Anterior cingulate cortex (tissue), 58 donors: Measurements from ENCODE around the gene SLC17A9.

ENCODE experiments used
- DNase-seq, 58 donors: peaks; one replicate each; lab custom pipeline; 2025; lab: John Stamatoyannopoulos, UW

SLC17A9 gene

DNA sequence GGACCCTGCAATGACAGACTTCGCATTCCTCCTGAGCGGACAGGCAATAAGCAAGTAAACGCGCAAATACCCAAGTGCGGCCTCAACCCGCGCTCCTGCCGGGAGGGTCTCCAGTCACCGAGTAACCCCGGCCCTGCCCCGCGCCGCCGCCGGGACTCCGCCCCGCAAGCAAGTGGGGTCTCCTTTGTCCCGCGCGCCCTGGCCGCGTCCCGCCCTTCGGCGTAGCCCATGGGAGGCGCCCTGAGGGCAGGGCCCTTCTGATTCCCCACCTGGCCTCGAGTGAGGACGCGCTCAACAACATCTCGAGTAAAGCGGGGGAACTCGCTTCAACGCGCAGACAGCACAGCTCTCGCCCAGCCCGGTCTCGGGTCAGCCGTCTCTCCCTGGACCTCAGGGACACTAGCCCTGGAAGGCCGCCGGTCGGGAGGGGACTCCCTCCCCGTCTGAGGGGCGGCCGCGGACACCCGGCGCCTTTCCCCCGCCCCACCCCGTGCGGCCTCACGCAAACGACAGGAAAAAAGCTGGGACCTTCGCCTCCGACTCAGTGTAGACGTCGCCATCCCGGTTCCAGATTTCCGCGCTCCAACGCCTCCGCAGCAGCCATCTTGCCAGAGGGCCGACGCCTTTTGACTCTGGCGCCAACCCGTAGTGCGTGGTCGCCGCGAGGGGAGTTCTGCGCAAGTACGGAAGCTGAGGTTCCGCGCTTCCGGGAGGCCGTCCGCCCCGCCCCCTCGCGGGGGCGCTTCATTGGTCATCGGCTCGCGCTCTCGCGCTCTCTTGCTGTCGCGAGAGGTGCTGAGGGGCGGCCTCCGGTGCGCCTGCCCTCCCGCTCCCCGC, 15.0 kb upstream of the SLC17A9 start:
- DNase-seq = peak; percentile 55 to 96 (median 91)

DNA sequence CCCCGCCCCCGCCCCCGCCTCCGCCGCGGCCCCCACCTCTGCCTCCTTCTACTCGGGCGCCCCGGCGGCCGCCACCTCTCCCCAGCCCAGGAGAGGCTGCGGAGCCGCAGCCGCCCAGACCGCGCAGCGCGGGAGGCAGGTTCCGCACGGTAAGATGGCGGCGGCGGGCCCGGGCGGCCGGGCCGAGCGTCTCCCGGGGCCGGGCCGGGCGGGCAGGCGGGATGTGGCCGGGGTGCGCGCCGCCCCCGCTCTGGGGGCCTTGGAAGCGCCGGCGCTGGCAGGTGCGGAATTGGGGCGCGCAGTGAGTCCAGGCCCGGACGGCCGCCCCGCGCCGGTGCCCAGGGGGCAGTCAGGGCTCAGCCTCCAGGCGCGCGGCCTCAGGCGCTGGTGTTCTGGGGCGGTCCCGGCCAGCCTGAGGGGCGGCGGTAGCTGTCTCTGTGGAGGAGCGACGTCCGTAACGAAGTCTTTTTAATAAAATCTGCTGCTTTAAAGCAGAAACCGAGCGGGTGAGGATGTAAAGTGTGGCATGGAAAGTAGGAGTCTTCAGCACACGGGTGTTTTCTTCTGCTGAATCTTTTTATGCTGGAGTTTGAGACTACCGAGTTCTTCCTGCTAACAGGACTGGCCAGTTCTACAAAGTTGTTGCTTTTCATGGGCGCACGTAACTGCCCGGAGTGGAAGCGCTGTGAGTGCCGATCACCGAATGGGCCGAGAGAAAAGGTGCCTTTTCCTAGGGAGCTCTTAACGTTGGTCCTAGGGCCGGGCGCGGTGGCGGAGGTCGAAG, 14.2 kb upstream of the SLC17A9 start, which contains the start of gene GID8:
Gene GID8, plus strand, starts transcription at position 43 of the 784 bp plus-strand sequence. CDS start 3,356 bp downstream, outside the sequence.
- DNase-seq = peak in 20 of 58 donors; percentile 17 to 69 (median 56)

DNA sequence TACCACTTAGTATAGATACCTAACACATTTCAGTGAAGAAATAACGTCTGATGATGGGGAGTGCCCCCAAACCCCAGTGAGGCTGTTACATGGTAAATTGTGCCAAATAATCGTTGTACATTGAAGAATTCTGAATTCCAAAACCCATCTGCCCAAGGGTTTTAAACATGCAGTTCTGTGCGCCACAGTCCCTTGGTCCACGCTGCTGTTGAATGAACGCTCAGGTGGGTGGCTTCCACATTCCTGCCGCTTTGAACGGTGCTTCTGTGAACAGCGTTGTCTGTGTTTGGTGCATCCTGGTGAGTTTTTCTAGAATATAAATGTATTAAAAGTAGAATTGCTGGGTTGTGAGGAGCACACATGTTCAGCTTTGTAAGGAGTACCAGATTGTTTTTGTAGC, 11.6 kb upstream of the SLC17A9 start:
- no peak for DNase-seq

DNA sequence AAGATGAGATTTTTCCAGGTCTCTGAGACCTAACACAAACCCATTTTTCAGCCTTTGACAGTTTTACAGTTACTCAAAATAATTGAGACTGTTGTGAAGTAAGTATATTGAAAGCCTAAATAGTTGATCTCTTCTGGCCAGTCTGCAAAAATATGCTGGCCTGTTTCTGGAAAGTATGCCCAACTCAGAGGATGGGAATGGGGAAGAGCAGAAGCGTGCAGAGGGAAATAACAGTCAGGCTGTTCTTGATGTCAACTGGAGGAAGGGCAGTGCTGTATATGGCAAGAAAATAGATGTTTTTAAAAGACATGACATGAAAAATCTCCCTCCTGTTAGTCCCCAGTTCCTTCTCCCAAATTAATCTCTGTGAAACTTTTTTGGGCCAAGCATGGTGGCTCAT, 10.7 kb upstream of the SLC17A9 start:
- no peak for DNase-seq

DNA sequence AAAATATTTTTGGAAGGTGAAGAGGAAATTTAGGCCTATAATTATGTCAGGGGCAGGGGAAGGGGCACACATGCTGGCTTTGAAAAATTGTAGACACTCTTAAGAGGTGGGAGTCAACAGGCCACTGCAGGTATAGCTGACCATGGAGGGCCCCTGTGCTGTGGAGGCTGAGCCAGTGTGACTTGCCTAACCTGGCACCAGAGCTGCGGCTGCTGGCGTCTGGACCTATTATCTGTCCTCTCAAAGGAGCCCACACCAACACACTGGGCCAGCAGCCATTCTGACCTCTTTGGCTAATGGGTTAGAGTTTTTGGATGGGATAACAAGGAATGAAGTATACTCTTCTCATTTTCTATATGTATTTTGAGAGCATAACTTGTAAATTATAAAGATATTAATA, 10.1 kb upstream of the SLC17A9 start:
- DNase-seq = no peak

DNA sequence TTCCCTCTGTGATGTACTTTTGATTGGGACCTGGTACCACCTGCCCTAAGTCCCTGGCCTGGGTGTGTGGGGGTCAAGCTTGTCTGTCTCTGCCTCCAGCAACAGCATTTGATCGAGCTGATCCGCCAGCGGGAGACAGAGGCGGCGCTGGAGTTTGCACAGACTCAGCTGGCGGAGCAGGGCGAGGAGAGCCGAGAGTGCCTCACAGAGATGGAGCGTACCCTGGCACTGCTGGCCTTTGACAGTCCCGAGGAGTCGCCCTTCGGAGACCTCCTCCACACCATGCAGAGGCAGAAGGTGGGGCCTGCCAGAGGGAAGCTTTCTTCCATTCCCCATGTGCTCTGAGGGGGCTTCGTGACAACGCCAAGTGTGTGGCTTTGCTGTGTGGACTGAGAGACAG, 9.1 kb upstream of the SLC17A9 start:
- no peak for DNase-seq

DNA sequence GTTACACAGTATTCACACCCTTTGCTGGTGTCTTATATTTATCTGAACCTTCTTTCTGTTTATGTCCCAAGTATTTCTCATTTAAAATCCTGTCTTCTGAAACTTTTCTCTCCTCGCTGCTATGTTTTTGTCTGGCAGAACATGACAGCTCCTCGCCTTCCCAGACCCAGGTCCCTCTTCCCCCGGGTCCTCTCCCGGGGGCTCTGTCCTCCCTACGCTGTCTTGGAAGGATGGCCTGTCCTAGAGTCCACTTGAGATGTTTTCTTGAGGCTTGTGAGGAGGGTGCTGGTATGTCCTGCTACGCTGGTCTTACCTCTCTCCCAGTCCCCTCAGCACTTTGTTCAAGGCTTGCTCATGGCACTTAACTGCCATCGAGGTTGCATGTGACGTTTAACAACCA, 8.3 kb upstream of the SLC17A9 start:
- no peak for DNase-seq

DNA sequence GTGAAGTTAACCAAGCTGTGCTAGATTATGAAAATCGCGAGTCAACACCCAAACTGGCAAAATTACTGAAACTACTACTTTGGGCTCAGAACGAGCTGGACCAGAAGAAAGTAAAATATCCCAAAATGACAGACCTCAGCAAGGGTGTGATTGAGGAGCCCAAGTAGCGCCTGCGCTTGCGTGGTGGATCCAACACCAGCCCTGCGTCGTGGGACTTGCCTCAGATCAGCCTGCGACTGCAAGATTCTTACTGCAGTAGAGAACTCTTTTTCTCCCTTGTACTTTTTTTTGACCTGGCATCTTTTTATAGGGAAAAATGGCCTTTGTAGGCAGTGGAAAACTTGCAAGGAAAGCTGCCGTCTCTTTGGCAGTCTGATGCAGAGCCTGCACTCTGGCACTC, 7.8 kb upstream of the SLC17A9 start:
- no peak for DNase-seq

DNA sequence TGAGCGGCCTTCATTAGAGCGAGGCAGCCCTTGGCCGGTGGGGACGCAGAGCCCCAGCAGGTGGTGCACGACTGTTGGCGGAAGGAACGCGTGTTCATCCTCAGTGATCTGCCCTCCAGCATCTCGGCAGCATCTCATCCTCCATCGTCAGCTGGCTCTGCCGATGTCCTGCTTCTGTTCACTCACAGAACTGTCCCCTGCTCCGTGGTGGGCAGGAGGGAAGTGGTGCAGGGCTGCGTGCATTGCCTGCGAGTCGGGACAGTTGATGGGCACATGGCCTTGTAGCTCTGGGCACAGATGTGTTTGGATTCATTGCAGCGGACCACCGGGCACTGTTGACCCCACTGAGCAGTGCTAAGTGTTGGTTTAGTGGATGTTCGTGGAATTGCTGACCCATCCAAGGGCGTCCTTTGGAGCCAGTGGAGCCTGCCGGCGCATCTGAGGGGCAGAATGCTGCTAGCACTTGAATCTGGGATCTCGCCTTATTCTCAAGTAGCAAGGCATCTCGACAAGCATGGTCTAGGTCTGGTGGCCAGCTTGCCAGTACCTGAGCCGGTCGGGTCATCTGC, 6.7 kb upstream of the SLC17A9 start:
- no peak for DNase-seq

DNA sequence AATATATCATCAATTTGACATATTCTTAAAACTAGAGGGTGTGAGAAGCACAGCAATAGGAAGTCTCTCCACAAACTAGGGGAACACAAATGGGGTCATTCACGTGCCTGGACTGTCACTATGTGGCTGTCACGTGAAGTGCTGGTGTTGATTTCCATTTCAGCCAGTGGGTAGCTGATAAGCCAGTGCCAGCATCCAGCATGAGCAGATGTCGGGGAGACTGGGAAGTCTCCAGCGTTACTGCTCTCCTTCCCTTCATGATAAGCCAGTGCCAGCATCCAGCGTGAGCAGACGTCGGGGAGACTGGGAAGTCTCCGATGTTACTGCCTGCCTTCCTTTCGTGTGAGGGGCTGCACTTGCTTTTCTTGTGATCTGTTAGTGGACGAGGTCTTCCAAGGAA, 5.6 kb upstream of the SLC17A9 start:
- peak in 1 of 58 donors; percentile 9 for DNase-seq

DNA sequence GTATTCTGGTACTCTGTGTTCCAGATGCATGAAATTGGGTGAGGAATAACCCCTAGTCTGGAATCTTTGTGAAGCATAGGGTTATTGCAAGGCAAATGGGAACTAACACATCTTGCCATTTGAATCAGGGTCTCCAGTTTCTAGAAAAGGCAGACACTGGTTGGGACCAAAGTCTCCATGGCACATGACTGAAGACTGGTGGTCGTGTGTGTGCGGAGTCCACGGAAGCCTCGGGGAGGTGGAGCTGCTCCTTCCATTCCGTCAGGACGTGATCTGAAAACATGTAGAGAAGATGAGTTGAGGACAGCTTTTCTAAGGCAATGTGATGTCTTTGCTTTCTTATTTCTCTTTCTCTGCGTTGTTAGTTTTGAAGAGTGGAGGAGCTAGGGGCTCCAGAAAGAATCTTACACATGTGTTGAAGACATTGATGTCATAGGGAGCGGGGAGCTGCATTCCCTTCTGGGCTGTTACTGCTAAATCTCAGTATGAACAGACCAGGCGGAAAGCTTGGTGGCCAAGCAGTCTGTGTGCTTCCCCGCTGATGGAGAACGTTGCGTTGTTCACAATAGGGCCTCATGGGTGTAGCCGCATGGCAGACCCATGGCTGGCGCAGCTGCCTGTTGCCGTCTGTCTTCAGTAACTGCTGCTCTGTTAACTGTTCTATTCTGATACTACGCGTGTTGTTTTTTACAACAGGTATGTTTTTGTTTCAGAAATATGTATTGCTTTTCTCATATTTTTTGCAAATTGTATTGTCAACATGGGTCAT, 4.8 kb upstream of the SLC17A9 start:
- no peak for DNase-seq

DNA sequence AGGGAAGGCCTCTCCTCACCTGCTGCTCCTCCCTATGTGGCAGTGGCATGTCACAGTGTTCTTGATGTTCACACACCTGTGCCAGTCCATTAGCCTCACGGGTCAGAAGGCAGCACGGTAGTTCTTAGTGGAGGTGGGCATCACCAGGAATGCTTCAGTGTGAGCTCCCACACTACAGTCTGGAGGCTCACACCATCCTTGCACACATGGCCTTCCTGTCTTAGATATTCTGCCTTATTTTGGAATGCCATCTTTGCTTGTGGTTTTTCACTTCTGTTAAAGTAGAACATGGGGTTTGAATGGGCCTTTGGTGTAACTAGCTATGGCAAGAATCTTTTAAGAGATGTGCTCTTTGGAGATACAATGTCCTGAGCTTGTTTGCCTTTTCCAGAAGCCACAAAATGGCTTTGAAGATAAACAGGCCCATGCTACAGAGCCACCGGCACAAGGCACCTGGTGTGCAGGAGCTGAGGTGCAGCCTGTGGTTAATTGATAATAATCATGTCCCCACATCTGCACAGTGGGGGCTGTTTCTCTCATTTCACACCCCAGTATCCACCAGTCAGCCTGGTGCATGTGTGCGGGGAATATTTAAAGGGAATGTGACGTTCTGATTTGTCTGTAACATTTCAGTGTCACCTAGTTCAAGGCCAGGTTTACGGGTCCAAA, 3.2 kb upstream of the SLC17A9 start:
- DNase-seq = no peak

DNA sequence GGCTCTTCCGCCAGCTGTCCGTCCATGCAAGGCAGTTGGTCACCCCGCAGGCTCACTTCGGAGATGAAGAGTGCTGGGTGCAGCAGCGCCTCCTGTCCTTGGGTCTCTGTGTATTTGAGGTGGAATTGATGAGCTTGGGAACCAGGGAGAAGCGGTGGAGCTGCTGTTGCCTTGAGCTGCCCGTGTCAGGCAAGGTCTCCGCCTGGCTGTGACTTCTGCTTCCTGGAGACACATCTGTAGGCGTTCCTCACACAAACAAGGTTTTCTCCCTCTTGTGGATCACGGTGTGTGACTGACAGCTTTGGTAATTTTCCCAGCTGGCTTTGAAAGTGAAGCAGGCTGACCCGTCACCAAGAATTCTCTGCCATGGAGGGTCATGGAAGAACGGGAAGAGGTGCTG, 2.5 kb upstream of the SLC17A9 start:
- DNase-seq = no peak

DNA sequence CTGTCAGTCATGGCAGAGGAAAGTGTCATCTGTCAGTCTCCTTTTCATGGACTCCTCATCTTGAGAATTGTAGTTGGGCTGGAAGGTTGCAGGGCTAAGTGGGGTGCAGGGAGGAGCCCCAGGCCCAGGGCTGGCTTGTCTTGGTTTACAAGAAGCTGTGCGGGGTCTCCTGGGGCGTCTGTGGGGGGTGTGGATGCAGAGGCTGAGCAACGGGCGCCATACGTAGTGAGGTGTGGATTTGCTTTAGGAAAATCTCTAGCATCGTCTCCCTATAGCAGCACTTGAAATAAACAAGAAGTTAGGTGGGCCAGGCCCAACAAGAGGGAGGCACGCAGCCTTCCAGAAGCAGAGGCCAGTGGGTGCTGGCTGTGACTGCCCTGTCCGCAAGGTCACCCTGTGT, 1.8 kb upstream of the SLC17A9 start:
- no peak for DNase-seq

DNA sequence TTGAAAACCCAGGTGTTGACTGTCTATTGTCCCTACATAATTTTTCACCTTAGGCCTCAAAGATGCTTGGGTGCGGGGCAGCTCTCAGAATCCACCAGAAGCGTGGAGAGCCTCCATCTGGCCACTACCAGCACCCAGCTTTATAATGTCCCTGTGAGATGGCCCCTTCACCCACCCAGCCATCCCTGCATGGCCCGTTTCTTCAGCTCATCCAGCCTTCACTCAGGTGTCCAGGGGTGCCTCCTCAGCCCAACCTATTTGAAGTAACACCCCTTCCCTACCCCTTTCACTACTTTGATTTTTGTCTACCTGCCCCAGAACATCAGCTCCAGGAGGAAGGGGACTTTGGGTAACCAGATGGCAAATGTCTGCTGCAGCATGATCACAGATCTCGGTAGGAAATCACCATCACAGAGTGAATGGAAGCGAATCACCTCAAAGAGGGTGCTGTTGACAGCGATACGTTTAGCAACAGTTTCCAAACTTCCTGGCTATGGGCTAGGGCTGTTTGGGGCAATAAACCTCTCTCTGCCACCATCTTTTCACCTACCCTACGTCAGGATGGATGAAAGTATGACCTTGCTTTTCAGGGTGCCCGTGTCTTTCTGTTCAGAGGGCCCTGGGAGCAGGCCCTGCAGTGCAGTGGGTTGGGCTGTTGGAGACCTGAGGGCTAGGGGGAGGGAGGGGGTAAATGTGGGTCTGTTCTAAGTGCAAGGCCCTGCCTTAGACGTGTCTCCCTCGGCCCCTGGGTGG, 1.2 kb upstream of the SLC17A9 start:
- DNase-seq = no peak

DNA sequence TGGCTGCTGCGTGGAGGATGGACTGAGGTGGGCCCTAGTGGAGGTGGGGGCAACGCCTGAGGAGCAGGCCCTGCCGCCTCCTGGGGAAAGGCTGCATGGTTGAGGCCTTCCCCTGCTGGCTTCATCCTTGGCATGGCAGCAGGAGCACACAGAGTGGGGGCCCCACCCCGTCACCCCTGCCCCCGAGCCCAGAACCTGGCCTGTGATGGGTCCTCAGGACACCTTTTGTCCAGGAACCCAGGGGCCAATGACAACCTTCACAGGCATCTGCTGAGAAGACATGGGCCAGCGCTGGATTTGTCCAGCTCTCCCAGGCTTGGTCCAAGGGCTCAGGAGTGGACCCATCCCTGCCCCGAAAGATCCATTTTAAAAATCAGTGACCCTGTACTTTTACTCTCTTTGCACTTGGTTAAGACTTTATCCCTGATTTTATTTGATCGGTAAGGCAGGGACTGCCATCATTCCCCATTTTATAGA, 575 bp upstream of the SLC17A9 start:
- no peak for DNase-seq

DNA sequence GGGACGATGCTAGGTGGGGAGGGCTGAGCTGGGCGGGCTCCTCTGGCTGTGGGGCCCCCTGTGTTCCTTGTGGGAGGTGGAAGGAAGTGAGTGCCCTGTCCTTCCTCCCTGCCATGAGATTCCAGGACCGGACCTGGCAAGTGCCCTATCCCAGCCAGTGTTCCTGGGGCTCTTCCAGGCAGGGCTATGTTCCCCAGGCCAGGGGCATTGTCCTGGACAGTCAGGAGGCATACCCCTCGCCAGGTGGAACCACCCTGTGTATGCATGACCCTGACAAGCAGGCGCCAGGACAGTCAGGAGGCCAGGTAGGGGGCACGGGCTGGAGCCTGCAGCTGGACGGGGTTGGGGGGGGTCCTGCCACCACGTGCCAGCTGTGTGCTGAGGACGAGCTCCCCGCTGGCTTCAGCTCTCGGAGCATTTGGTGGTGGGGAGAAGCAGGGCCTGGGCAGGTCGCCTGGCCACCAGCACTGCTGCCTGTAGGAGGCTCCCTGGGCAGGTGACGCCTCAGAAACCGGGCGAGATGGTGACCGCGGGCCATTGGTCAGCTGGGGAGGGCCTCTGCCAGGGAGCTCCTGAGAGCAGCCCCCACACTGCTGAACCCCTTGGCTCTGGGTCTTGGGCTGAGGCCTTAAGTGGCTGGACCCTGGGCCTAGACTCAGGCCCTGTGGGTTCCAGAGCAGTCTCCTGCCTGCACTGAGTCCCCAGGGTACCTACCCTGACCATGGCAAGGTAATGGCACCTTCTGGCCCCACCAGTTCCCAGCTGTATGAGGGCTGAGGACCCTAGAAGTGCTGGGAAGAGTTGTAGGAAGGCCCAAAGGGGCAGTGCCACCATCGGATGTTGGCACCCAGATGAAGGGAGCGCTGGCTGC, 694 bp downstream of the SLC17A9 start:
- no peak for DNase-seq
